GOT3 (cell line): ENCODE results near the gene ATAD3C.
"Not testable (repeated sequence)": the region's sequence is repeated elsewhere in the genome, so short reads cannot be mapped to it uniquely, and the experiment has no call there.

Source experiments
- DNase-seq: peaks from one replicate; lab custom pipeline; 2025; ENCODE audit warnings: mixed read lengths; lab: John Stamatoyannopoulos, UW

The ATAD3C gene

DNA sequence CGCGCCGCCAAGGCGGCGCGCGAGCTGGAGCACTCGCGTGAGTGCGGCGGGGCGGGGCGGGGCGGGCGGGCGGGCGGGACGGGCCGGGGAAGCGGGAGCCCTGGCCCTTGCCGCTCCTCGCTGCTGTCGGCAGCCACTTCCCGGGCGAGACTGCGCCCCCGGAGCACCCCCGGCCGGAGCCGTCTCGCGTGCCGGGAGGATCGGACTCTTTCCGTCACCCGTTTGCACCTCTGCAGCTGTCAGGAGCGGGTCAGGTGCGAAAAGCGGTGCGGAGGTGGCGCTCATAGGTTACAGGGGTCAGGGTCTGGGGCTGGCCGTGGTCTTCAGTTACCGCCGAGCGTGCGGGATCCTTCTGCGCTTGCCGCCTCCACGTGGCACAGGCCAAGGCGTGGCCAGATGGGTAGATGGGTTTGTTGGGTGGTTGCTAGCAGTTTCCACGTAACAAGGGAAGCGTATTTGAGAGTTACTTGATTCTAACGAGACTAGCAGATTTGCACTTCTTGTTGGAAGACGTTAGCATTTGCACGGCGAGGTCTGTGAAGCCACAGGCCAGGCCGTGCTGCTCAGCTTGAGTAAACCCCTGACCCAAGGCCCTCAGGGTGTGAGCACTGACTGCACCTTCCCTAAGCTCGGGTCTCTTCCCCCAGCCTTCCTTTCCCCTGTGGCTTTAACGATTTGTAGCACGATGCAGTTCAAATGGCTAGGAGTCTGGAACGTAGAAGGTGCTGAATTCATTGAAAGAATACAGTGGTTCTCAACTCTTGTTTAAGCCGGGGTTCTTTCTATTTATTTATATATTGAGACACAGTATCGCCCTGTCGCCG lies 22.8 kb downstream of the ATAD3C start:
- not testable (repeated sequence) for DNase-seq

DNA sequence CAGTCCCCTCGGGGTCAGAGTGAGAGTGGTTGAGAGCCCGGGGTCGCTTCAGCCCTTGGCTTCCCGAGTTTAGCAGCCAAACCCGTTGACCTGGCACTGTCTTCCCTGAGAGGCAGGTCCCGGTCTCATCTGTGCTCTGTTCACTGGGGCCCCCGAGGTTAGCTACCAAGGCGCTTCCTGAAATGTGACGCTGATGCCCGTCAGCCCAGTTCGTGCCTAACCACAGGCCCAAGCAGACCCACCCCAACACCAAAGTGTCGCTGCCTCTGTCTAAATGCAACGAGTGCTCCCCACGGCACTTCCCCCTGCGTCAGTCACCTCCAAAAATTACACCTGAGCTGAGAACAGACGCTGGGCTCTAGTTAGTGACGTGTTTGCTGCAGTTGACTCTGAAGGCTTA lies 26.5 kb downstream of the ATAD3C start:
- DNase-seq: not testable (repeated sequence)

DNA sequence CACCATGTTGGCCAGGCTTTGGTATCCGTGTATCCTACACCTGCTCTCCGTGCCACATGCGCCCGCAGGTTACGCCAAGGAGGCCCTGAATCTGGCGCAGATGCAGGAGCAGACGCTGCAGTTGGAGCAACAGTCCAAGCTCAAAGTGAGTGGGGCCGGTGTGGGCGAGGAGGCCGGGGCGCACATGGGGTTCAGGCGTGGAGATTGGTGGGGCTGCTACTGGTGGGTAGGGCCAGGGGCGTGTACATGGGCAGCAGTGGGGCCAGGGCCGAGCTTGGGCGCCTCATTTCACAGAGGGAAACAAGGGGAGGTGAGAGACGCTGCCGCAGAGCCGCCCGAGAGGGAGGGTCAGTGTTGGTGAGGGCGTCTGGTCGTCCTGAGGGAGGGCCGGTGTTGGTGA lies 27.7 kb downstream of the ATAD3C start:
- no peak for DNase-seq

DNA sequence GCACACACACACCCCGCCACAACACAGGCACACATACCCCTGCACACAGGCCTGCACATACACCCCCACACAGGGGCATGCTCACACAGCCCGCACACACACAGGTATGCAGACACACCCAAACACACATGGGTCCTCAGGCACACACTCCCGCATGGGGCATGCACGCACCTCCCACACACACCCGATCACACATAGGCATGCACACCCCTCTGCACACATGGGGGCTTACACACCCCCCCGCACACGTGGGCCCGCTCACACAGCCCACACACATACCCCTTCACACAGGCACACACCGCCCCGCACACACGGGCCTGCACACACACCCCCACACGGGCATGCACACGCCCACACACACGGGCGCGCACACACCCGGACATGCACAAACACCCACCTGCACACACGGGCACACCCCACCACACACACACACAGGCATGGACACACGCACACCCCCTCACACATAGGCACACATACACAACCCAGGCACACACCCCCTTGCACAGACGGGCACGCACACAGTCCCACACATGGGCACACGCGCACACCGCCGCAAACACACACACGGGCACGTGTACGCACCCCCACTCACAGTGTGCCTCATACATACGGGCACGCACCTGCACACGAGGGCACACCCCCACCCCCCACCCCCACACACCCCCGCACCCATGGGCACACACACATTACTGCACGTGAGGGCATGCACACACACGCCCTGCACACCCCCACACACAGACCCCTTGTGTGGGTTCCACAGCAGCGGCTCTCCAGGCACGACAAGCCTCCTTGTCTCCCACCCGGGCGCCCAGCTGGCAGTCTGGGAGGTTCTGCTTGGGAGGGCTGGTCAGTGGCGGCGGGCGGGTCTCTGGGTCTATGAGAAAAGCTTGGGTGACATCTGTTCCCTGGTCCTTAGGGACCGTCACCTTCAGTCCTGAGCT lies 30.3 kb downstream of the ATAD3C start:
- DNase-seq: no peak

DNA sequence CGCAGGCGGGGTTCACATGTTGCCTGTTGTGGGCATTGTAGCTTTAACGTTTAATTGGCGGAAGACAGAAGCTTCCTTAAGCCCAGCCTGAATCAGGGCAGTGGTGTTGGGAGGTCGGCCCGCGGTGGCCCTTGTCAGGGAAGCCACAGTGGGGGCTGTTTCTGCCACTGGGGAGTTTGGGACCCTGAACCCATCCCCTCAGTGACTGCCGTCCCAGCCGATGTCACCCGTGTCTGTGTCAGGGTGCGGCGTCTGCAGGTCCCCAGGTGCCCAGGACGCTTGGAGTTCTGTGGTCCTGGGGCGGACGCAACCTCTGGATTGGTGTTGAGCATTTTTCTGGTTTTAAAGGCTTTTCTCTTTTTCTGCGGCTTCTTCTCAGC lies 31.0 kb downstream of the ATAD3C start:
- not testable (repeated sequence) for DNase-seq

DNA sequence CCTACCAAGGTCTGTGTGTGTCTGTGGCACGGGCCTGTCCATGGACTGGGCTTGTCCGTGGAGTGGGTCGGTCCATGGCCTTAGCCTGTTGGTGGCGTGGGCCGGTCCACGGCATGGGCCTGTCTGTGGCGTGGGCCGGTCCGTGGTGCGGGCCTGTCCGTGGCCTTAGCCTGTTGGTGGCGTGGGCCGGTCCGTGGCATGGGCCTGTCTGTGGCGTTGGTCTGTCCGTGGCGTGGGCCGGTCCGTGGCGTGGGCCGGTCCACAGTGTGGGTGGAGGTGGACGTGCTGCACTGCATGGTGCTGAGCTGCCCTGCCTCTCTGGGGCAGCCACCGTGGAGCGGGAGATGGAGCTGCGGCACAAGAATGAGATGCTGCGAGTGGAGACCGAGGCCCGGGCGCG lies 32.3 kb downstream of the ATAD3C start:
- DNase-seq: not testable (repeated sequence)

DNA sequence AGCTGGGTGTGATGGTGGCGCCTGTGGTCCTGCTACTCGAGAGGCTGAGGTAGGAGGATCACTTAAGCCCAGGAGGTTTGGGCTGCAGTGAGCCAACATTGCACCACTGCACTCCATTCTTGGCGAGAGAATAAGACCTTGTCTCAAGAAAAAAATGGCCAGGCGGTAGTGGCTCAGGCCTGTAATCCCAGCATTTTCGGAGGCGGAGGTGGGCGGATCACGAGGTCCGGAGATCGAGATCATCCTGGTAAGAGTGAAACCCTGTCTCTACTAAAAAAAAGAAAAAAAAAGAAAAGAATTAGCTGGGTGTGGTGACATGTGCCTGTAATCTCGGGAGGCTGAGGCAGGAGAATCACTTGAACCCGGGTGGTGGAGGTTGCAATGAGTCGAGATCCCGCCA lies 33.4 kb downstream of the ATAD3C start:
- no peak for DNase-seq

DNA sequence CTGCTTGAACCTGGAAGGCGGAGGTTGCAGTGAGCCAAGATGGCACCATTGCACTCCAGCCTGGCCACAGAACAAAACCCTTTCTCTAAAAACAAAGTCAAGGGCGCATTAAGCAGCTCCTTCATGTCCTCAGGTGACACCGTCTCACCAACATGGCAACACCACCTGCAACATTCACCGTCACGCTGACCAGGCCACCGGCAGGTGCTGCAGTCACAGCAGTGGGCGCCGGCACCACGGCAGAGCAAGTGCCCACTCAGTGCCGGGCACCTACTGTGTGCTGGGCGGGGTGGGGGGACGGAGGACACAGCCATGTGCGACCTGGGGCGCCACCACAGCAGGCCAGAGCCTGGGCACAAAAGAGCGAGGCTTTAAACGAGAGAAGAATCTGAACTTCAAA lies 34.2 kb downstream of the ATAD3C start:
- no peak for DNase-seq

DNA sequence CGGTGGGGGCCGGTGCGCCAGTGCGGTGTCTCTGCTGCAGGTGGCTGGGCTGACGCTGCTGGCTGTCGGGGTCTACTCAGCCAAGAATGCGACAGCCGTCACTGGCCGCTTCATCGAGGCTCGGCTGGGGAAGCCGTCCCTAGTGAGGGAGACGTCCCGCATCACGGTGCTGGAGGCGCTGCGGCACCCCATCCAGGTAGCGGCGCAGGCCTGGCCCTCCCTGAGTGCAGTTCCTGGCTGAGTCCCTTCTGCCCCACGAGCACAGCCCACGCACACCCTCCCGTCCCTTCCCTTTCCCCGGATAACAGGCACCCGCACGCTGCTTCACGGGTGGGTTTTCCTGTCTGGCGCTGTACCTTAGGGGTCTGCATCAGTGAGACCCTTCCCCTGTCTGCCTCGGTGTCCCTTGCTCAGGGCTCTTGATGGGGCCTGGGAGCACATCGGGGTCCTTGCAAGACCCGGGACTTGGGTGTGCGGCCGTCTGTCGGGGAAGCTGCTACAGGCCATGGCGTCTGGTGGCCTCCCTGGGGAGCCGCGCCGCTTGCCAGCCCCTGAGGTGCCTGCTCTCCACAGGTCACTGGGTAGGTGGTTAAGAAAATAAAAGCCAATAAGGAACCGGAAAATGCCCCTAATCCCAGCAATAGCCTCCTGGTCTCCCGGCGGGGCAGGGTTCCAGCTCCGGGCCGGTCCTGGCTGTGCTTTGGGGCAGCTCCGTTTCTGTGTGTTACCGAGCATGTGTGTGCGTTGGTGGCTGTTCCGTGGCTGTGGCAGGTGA lies 35.7 kb downstream of the ATAD3C start:
- not testable (repeated sequence) for DNase-seq

DNA sequence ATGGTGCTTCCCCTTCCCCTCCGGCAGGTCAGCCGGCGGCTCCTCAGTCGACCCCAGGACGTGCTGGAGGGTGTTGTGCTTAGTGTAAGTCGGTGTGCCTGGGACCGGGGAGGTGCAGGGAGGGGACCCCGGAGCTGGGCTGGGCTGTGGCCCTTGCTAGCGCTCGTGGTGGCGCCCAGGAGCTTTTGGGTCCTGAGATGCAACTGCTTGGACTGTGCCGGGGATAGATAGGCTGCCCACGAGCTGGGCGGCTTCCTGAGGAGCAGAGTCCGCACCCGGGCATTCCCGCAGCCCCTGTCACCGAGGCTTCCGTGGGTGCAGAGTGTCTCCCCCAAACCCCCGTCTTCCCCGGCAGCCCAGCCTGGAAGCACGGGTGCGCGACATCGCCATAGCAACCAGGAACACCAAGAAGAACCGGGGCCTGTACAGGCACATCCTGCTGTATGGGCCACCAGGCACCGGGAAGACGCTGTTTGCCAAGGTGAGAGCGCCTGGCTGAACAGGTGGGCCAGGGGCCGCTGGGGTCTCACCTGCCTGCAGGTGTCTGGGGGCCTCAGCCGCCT lies 36.3 kb downstream of the ATAD3C start:
- DNase-seq: not testable (repeated sequence)

DNA sequence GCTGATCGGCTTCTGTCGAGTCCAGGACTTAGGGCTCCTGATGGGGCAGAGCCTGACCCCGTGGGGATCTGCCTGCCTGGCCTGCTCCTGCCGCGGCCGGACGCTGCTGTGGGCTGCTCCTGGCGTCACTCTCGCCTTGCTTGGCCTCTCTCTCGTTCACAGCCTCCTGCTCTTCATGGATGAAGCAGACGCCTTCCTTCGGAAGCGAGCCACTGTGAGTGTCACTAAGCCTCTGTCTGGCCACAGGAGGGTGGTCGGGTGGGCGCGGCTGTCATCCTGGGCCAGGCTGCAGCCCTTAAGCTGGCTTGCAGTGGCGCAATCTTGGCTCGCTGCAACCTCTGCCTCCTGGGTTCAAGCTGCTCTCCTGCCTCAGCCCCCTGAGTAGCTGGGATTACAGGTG lies 38.2 kb downstream of the ATAD3C start:
- no peak for DNase-seq

DNA sequence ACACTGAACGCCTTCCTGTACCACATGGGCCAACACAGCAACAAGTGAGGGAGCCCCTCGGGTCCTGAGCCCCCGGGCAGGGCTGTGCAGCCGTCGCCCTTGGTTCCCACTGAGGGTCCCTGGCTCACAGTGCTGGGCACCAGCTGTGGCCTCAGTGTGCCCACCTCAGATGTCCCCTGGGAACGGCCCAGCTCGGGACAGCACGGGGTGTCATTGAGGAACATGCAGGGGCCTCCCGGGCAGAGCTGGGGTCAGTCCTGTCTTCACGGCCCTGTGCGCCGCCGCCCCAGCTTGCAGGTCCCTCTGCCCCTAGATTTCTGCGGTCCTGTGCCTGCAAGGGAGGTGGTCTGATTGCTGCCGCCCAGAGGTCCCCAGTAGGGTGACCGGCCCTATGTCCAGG lies 39.7 kb downstream of the ATAD3C start:
- no peak for DNase-seq

DNA sequence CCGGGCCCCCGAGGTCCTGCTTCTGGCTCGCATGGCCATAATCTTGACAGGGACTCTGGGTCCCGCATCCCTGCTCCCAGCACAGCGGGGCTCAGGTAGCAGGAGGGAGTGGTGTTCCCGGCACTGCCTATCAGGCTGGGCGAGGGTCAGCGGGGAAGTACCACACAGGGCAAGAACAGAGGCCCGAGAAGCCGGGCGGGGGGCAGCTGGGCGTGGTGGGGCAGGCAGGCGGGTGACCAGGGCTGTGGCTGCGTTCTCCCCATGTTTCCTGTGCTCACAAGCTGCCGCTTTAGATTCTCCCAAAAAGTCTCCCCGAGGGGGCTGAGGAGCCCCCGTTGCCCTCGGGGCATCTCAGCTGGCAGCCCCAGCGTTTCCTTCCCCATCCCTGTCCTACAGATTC lies 40.4 kb downstream of the ATAD3C start:
- no peak for DNase-seq

DNA sequence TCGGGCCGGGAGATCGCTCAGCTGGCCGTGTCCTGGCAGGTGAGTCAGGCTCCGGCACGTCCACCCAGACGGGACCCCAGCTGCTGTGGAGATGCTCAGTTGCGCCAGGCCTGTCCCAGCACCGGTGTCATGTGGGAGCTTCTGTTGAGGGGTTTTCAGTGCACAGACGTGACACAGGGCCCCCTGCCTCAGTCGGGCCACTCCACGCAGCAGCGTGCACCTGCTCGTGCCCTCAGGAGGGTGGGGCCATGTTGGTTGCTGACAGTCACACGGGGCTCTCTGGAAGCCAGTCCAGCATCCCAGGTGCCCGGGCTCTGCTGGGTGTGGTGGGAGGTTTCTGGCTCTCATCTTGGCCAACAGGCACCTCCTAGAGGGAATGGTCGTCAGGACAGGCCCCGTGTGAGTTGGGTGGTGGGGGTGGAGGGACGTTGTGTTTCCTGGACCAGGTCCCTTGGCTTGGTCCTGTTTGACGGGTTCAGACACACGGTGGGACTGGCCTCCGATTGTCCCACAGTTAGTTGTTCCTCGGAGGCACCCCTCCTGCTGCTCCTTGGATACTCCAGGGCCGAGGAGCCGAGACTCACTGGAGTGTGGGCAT lies 41.2 kb downstream of the ATAD3C start:
- no peak for DNase-seq

DNA sequence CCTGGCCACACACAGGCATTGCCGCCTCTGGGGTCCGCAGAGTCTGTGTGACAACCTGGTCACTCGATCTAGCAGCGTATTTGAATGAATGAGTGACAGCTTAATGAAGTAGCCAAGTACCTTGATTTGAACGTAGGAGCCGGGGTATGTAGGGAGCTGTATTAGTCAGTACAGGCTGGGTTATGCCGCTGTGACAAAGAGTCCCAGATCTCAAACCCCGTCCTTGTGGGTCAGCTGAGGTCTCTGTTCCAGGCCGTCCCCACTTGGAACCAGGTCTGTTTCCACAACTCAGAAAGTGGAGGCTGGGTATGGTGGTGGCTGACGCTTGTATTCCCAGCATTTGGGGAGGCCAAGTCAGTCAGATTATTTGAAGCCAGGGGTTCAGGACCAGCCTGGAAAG lies 42.1 kb downstream of the ATAD3C start:
- no peak for DNase-seq

DNA sequence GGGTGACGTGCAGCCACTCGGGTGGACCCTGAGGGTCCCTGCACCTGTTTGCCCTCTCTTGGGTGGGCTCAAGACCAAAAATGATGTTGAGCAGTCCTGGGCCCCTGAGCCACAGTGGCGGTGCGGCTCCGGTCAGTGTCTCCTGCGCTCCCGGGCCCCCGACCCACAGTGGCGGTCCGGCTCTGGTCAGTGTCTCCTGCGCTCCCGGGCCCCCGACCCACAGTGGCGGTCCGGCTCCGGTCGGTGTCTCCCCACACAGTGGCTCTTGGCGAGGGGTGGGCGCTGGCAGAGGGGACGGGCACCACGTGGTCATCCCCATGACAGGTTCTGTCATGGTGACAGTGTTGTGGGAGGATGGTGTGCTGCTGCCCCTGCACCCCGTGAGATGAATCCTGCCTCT lies 44.8 kb downstream of the ATAD3C start:
- DNase-seq: not testable (repeated sequence)

DNA sequence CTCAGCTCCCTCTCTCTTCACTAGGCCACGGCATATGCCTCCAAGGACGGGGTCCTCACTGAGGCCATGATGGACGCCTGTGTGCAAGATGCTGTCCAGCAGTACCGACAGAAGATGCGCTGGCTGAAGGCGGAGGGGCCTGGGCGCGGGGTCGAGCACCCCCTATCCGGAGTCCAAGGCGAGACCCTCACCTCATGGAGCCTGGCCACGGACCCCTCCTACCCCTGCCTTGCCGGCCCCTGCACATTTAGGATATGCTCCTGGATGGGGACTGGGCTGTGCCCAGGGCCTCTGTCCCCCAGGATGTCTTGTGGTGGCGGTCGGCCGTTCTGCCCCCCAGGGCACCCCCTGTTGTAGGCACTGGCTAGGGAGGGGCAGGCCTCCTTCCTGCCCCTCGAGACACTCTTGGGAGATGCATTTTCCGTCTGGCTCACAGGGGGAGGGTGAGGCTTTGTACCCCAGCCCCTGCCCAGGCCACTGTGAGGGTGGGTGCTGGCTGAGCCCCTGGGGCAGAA lies 46.0 kb downstream of the ATAD3C start:
- DNase-seq: not testable (repeated sequence)

DNA sequence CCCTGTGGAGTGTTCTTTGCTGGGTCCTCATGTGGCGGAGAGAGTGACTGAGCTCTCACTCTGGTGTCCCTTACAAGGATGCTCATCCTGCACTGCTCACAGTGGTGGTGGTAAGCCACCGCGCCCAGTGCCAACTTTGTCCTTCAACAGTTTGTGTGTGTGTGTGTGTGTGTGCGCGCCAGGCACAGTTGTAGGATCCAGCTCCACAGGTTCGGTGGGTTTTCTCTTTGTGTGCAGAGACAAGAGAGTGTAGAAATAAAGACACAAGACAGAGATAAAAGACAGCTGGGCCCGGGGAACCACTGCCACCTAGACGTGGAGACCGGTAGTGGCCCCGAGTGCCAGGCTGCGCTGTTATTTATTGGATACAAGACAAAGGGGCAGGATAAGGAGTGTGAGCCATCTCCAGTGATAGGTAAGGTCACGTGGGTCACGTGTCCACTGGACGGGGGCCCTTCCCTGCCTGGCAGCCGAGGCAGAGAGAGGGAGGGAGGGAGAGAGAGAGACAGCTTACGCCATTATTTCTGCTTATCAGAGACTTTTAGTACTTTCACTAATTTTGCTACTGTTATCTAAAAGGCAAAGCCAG lies 55.4 kb downstream of the ATAD3C start:
- DNase-seq: peak; percentile 11

DNA sequence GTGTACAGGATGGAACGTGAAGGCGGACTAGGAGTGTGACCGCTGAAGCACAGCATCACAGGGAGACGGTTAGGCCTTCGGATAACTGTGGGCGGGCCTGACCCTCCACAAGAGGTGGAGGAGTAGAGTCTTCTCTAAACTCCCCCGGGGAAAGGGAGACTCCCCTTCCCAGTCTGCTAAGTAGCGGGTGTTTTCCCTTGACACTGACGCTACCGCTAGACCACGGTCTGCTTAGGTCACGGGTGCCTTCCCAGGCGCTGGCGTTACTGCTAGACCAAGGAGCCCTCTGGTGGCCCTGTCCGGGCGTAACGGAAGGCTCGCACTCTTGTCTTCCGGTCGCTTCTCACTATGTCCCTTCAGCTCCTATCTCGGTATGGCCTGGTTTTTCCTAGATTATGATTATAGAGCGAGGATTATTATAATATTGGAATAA lies 55.9 kb downstream of the ATAD3C start:
- DNase-seq: not testable (repeated sequence)

DNA sequence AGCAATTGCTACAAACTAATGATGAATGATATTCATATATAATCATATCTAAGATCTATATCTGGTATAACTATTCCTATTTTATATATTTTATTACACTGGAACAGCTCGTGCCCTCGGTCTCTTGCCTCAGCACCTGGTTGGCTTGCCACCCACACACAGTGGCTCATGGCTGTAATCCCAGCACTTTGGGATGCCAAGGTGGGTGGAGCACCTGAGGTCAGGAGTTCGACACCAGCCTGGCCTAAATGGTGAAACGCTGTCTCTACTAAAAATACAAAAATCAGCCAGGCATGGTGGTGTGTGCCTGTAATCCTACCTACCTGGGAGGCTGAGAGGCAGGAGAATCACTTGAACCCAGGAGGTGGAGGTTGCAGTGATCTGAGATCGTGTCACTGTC lies 56.3 kb downstream of the ATAD3C start:
- DNase-seq: not testable (repeated sequence)

DNA sequence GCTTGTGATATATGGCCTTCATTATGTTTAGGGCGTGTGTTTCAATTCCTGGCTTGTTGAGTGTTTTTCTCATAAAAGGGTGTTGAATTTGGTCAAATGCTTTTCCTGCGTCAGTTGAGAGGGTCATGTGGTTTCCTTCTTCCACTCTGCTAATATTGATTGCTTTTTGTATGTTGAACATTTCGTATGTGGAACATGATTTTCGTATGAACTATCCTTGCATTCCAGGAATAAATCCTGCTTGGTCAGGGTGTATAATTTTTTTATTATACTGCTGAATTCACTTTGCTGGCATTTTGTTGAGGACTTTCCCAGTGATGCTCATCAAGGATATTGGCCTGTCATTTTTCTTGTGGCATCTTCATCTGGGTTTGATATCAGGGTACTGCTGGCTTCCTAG lies 57.8 kb downstream of the ATAD3C start:
- DNase-seq: no peak
